ENCODE measurements around the gene TMEM238L.

TMEM238L gene

GRCh38 chr17:10773391-10773790 lies 30.5 kb downstream of the TMEM238L start:
- no peak for DNase-seq (ENCODE audit: low read depth)

DNA sequence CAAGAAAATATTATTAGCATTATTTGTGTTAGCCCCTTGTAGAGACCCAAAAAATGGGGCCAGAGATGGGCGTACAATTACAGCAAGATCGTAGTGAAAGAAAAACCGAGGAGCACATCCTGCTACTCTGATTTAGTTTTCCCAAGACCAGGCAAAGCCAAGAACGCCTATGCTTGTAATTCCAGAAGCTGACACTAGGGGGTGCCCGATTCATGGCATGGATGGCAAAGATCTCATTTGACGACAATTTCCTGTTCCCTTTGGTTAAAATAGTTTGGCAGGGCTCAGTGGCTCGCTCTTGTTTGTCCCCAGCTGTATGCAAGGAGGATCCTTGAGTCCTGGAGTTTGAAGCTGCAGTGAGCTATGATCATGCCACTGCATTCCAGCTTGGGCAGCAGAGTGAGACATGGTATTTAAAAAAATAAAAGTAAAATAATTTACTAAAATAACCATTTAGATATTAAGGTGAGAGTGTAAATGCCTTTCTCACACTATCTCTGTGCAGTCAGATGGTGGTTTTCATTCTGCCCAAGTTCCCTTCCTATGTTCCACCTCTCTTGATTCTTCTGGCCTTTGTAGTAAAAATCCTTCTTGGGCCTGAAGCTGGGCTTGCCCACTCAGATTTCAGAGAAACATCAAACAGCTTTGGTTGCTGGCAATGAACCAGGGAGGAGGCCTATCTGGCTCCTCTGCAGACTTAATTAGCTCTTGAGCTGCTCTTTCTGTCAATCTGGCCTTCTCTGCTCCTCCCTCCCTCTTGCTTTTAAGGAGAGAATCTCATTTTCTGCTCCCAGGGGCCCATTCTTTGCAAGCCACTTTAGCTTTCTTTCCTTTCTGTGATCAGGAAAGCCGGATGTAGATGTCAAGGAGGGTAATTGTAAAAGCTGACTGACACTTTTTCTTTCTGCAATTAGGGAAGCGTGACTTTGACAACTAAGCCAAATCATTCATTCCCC lies 31.2 kb downstream of the TMEM238L start:
- DNase-seq (ENCODE audit: low read depth) = no peak

GRCh38 chr17:10771148-10771547 lies 32.8 kb downstream of the TMEM238L start:
- no peak for DNase-seq (ENCODE audit: low read depth)

DNA sequence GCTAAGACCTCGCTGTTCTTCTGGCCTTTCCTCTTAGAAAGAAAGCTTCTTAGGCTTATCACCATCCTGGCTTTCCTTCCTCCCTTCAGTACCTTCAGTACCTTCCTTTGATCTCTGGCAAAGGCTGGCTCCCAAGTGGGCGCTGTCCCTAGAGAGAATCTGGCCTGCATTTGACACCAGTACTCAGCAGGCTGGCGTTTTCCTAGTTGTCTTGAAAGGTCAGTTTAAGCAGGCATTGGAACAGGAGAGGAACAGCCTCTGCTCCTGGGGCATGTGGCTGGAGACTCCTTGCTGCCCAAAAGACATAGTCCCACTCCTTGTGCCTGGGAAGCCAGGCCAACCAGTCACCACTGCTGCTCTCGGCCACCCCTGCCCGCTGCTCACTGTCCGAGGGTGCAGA lies 34.1 kb downstream of the TMEM238L start:
- DNase-seq (ENCODE audit: low read depth) = no peak

DNA sequence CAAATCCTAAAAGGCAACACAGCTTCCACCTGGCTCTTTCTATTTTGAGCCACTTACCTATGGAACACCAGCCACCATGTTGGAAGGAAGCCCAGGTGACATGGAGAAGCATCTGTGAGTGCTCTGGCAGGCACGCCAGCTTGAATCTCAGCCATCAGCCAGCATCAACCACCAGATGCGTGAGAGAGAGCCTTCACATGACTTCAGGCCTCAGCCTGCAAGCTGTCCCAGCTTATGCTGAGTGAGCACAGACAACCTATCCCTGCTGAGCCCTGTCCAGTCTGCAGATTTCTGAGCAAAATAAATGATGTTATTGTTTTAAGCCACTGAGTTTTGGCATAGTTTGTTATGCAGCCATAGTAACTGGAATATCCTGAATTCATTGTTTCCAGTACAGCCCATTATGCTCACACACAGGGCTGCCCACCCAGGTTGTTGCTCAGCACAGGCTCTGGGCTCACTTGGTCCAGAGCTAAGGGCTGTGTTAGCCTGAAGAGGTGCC lies 35.1 kb downstream of the TMEM238L start:
- DNase-seq (ENCODE audit: low read depth) = no peak

- DNase-seq (ENCODE audit: low read depth) = no peak
Measured at GRCh38 chr17:10767232-10767631, 36.7 kb downstream of the TMEM238L start.

DNA sequence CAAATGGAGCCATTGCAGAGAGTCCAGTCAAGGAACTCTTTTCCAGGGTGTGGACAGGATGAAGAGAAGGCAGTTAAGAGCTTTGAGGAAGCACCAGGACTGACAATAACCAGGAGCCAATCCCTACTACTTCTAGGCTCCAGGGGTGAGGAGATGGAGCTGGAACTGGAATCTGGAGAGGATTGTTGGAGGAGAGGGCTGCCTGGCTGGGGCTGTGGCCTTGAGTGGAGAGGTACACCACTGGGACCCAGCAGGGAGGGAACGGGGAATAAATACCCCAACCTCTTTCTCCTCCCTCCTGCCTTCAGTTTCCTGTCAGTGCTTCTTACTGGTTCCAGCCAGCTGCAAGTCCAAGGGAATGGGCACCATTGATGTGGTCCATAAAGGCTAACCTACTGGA lies 41.9 kb downstream of the TMEM238L start:
- no peak for DNase-seq (ENCODE audit: low read depth)

- DNase-seq (ENCODE audit: low read depth) = no peak
Measured at GRCh38 chr17:10761281-10761680, 42.6 kb downstream of the TMEM238L start.

DNA sequence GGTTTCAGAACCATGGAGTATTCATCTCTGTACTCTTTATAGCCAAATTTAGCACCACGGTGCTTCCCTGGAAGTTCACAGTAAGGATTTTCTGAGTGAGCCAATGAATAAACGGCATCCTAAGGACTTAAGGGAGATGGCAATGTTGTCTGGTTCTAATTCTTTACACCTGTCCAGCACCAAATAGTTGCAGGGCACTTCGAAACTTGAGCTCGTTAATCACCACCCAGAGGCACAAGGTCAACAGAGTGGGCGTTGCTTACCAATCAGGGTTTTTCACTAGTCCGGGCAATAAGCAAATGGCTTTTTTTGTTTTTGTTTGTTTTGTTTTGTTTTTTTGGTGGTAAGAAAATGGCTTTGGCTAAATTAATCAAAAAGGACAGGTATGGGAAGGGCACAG lies 45.8 kb downstream of the TMEM238L start:
- no peak for DNase-seq (ENCODE audit: low read depth)

DNA sequence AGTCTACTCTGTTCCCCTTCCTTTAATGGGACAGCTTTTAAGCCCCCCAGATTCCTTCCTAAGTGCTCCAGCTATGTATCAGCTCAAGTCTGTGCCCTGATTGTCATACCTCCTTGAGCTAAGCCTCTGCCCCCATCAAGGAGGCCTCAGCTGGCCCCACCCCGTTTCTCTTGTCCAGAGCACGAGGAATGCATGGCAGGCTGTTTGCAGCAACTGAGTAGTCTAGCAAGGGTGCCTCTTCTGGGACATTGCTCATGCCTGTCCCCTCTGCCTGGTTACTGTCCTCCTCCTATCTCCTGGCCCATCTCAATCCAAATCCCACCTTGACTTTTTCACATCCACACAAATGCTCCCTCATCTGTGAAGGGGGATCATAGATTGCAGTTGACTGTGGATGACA lies 46.3 kb downstream of the TMEM238L start:
- DNase-seq (ENCODE audit: low read depth) = no peak

DNA sequence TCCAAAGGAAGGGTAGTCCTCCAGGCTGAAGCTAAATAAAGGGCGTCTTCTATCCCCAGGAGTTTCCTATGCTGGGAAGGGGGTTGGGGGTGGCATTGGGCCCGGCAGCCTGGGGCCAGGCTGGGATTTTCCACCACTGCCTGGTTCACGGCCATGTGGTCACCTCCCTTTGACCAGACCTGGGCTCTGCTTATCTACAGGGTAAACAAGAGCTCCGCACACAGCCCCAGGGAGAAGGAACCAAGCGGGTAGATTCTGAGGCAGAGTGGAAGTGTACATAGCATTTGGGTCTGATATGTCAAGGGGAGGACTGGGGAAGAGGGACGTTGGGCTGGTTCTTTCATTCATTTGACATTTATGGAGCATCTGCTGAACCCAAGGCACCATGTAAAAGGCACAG lies 46.8 kb downstream of the TMEM238L start:
- DNase-seq (ENCODE audit: low read depth) = no peak

DNA sequence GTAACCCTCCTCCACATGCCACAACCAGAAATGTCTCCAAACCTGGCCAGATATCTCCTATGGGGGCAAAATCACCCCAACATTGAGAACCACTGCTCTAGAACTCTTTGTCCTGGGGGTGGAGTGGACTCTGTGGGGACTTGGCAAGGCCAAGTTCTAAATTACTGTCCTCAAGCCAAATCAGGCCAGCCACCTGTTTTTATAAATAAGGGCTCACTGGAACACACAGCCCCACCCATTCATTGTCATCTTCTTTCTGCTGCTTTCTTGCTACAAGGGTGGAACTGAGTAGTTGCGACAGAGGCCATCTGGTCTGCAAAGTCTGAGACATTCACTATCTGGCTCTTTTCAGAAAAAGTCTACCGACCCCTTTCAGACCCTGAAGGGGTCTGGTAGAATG lies 47.3 kb downstream of the TMEM238L start:
- DNase-seq (ENCODE audit: low read depth) = no peak

DNA sequence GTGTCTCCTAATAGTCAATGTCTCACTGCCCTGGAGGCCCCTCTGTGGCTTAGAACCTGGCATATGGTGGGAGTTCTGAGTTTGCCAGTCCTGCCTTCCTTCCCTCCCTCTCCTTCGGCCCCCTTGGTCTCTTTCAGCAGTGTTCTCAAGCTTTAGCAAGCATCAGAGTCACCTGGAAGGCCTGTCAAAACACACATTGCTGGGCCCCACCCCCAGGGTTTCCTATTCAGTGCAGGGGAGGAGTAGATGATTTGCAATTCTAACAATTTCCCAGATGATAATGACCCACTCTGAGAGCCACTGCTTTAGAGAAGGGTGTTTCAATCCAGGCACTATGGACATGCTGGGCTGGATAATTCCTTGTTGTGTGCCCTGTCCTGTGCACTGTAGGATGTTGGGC lies 47.7 kb downstream of the TMEM238L start:
- no peak for DNase-seq (ENCODE audit: low read depth)

DNA sequence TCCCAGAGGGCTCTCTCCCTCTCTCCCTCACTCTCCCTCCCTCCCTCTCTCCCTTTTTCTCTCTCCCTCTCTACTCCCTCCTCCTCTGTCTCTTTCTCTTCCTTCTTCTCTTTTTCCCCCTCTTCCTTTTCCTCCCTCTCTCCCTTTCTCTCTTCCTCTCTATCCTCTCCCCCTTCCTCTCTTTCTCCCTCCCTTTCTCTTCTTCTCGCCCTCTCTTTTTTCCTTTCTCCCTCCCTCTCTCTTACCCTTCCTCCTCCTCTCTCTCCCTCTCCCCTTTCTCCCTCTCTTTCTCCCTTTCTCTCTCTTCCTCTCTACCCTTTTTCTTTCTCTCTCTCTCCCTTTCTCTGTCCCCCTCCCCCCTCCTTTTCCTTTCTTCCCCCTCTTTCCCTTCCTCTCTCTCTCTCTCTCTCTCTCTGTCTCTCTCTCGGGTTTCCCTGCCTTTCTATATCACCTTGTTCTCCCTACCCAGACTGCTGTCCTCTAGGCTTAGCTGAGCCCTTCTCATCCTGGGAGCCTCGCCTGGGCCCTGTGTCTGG lies 48.2 kb downstream of the TMEM238L start:
- no peak for DNase-seq (ENCODE audit: low read depth)

GRCh38 chr17:10754861-10755591 lies 48.9 kb downstream of the TMEM238L start:
- DNase-seq (ENCODE audit: low read depth) = no peak

GRCh38 chr17:10754109-10754508 lies 49.8 kb downstream of the TMEM238L start:
- DNase-seq (ENCODE audit: low read depth) = no peak

- DNase-seq (ENCODE audit: low read depth) = no peak
Measured at GRCh38 chr17:10752696-10753095, 51.2 kb downstream of the TMEM238L start.

GRCh38 chr17:10751563-10751962 lies 52.3 kb downstream of the TMEM238L start:
- no peak for DNase-seq (ENCODE audit: low read depth)

DNA sequence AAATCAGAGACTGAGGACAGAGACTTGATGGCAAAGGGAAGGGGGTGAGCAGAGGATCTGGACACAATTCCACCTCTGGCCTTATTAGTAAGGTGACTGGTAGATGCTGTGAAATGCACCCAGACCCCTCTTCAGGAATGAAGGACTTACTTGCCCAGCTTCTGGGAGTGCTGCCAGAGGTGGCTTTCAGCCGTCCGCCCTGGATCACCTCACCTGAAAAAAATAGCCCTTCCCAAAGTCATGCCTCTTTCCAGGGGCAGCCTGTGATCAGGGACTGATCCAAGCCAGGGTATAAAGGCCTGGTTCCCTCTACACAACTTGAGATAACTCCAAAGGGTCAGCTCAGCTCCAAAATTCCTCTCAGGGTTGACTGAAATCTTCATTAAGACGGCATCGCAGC lies 53.7 kb downstream of the TMEM238L start:
- no peak for DNase-seq (ENCODE audit: low read depth)

GRCh38 chr17:10748531-10749181 lies 55.2 kb downstream of the TMEM238L start:
- no peak for DNase-seq (ENCODE audit: low read depth)

- no peak for DNase-seq (ENCODE audit: low read depth)
Measured at GRCh38 chr17:10745231-10745630, 58.7 kb downstream of the TMEM238L start.

Data from stimulated activated CD8-positive, alpha-beta memory T cell treated with anti-CD3 and anti-CD28 coated beads, Interleukin-12 subunit alpha, Interleukin-12 subunit beta, amount 100 ng/mL, for 1 hour (primary cell).